Endodermal cell (in vitro differentiated cells): Measurements from ENCODE around the gene GRP. TPM values are rescaled to one million over a fixed set of nuclear protein-coding genes. Genes with fewer than 3 reads are reported as not detected.

ENCODE experiments used
- DNase-seq: peaks from one replicate; pipeline ENCODE4 v3.0.0-alpha.2; 2017
- H3K27ac ChIP-seq: 2 replicates; pipeline ENCODE4 v1.5.1; 2013; ENCODE audit warnings: mild to moderate bottlenecking, low read depth, low read length, moderate library complexity
- H3K27me3 ChIP-seq: 2 replicates; pipeline ENCODE4 v1.6.1; 2013; ENCODE audit warnings: mild to moderate bottlenecking, low read length, moderate library complexity; ENCODE audit not compliant: insufficient read depth, control insufficient read depth, poor library complexity, severe bottlenecking
- H3K36me3 ChIP-seq: 2 replicates; pipeline ENCODE4 v1.7.0; 2013; ENCODE audit warnings: mild to moderate bottlenecking, low read length, moderate library complexity; ENCODE audit not compliant: control insufficient read depth, insufficient read depth
- H3K4me1 ChIP-seq: one replicate; pipeline ENCODE4 v1.7.0; 2013; ENCODE audit warnings: low read length; ENCODE audit not compliant: control insufficient read depth, insufficient read depth
- H3K4me3 ChIP-seq: 2 replicates; pipeline ENCODE4 v1.5.1; 2013; ENCODE audit warnings: mild to moderate bottlenecking, low read length, moderate library complexity
- H3K9ac ChIP-seq: 2 replicates; pipeline ENCODE4 v1.6.1; 2013; ENCODE audit warnings: mild to moderate bottlenecking, low read length, moderate library complexity; ENCODE audit not compliant: poor library complexity, severe bottlenecking; ENCODE audit errors: extremely low read depth
- H3K9me3 ChIP-seq: 2 replicates; pipeline ENCODE4 v1.6.1; 2013; ENCODE audit warnings: mild to moderate bottlenecking, low read length, moderate library complexity; ENCODE audit not compliant: control insufficient read depth
- H3K27ac Mint-ChIP-seq: 2 replicates; pipeline ENCODE4 v1.8.0; 2020; ENCODE audit warnings: mixed read lengths
- H3K27me3 Mint-ChIP-seq: 2 replicates; pipeline ENCODE4 v1.8.0; 2021; ENCODE audit warnings: mild to moderate bottlenecking, mixed read lengths; ENCODE audit not compliant: insufficient read depth
- H3K36me3 Mint-ChIP-seq: 2 replicates; pipeline ENCODE4 v1.8.0; 2020; ENCODE audit warnings: low read depth, mixed read lengths
- H3K4me1 Mint-ChIP-seq: 2 replicates; pipeline ENCODE4 v1.8.0; 2020; ENCODE audit warnings: mixed read lengths
- H3K4me3 Mint-ChIP-seq: 2 replicates; pipeline ENCODE4 v1.8.0; 2020; ENCODE audit warnings: mild to moderate bottlenecking, moderate library complexity, mixed read lengths
- H3K9me3 Mint-ChIP-seq: 2 replicates; pipeline ENCODE4 v1.8.0; 2020; ENCODE audit warnings: mild to moderate bottlenecking, mixed read lengths
- whole genome bisulfite sequencing, 2 experiments: methylation state at CpG; one replicate each; pipeline versions ENCODE4 v1.1.5 to v1.1.7; 2013; ENCODE audit warnings: missing lambda C conversion rate in 2 of 2, mixed read lengths in 1 of 2; ENCODE audit not compliant: insufficient coverage in 1 of 2, insufficient read length in 1 of 2; 5-methylcytosine and 5-hydroxymethylcytosine counted together
- total RNA-seq, 2 donors: library from RNA; stranded (reverse); fragmentation: NEBNext Ultra II Directional in 1 of 2; extraction: Animal tissue kit (Norgen Biotek cat#: 25700) in 1 of 2; gene quantifications; 2 replicates in 1 of 2; 3 replicates in 1 of 2; pipeline ENCODE4 v1.2.1, GENCODE V29; 2021
- TF ChIP-seq, protein P1 (sequence below): fragments of 200-600 bp; sonication (generic); conservative IDR thresholded peaks from 2 replicates; pipeline ENCODE4 v1.5.0; 2021; ENCODE audit warnings: antibody characterized with exemption, mild to moderate bottlenecking

The GRP gene
- total RNA-seq, 2 donors from 2014 or later: 4.4 to 6.5 TPM

DNA sequence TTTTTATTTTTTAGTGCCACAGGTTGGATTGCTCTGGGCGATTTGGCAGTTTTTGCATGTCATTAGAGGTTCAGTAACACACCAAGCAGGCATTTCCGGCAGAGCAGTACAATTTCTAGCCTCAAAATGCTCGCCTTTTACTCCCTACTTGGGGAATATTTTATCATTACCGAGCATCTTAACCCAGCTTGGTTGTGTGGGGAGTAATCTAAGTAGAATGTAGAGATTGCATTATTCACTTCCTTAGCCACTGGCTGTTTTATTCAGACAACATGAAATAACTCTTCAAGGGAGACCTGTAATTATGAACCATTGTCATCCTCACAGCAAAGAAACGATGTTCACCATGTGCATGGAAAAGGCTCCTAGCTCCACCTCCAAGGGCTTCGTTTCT is 13.1 kb downstream of the GRP start:
- H3K9ac ChIP-seq: no peak overlapping the region
- H3K27me3 ChIP-seq: peaks cover 15% of the 10 kb centered on the region
- WGBS, 2 experiments: 89 to 91% methylated on average over 4 to 6 of the region's 6 CpGs
- H3K36me3 ChIP-seq: no peaks in the 10 kb centered on the region
- Mint-ChIP-seq H3K36me3 (no peaks in the 10 kb centered on the region), H3K4me1 (peaks cover 22% of the 10 kb centered on the region), H3K27me3 (peaks cover 42% of the 10 kb centered on the region), H3K4me3 (no peak overlapping the region), H3K9me3 (peaks cover 16% of the 10 kb centered on the region), H3K27ac (no peak overlapping the region)
- TF ChIP-seq, protein P1, sequence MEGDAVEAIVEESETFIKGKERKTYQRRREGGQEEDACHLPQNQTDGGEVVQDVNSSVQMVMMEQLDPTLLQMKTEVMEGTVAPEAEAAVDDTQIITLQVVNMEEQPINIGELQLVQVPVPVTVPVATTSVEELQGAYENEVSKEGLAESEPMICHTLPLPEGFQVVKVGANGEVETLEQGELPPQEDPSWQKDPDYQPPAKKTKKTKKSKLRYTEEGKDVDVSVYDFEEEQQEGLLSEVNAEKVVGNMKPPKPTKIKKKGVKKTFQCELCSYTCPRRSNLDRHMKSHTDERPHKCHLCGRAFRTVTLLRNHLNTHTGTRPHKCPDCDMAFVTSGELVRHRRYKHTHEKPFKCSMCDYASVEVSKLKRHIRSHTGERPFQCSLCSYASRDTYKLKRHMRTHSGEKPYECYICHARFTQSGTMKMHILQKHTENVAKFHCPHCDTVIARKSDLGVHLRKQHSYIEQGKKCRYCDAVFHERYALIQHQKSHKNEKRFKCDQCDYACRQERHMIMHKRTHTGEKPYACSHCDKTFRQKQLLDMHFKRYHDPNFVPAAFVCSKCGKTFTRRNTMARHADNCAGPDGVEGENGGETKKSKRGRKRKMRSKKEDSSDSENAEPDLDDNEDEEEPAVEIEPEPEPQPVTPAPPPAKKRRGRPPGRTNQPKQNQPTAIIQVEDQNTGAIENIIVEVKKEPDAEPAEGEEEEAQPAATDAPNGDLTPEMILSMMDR: no peak
- H3K9me3 ChIP-seq: no peaks in the 10 kb centered on the region
- no peaks in the 10 kb centered on the region for H3K4me1 ChIP-seq
- no peak overlapping the region for H3K27ac ChIP-seq
- H3K4me3 ChIP-seq: no peak overlapping the region
- no peak for DNase-seq

GRCh38 chr18:59238385-59238784 is 18.4 kb downstream of the GRP start:
- H3K36me3 Mint-ChIP-seq: no peaks in the 10 kb centered on the region
- Histone ChIP-seq H3K27me3 (no peaks in the 10 kb centered on the region), H3K27ac (no peak overlapping the region), H3K9ac (no peak overlapping the region), H3K9me3 (peaks cover 9% of the 10 kb centered on the region), H3K36me3 (no peaks in the 10 kb centered on the region), H3K4me1 (no peaks in the 10 kb centered on the region), H3K4me3 (no peak overlapping the region)
- H3K4me3 Mint-ChIP-seq: no peak overlapping the region
- DNase-seq: no peak
- peaks cover 15% of the 10 kb centered on the region for H3K27me3 Mint-ChIP-seq
- no peak overlapping the region for H3K27ac Mint-ChIP-seq
- no peaks in the 10 kb centered on the region for H3K4me1 Mint-ChIP-seq
- TF ChIP-seq, protein P1: no peak
- peaks cover 14% of the 10 kb centered on the region for H3K9me3 Mint-ChIP-seq

GRCh38 chr18:59239642-59240041 is 19.7 kb downstream of the GRP start:
- no peaks in the 10 kb centered on the region for H3K36me3 ChIP-seq
- DNase-seq: no peak
- no peaks in the 10 kb centered on the region for H3K4me1 ChIP-seq
- no peak overlapping the region for H3K9ac ChIP-seq
- 88 to 91% methylated on average over 4 of the region's 4 CpGs for WGBS, 2 experiments
- TF ChIP-seq, protein P1: no peak
- no peak overlapping the region for H3K27ac ChIP-seq
- Mint-ChIP-seq H3K36me3 (no peaks in the 10 kb centered on the region), H3K9me3 (peaks cover 14% of the 10 kb centered on the region), H3K27me3 (peaks cover 15% of the 10 kb centered on the region), H3K4me1 (peaks cover 2% of the 10 kb centered on the region), H3K27ac (no peak overlapping the region), H3K4me3 (no peak overlapping the region)
- H3K27me3 ChIP-seq: no peaks in the 10 kb centered on the region
- H3K9me3 ChIP-seq: peaks cover 9% of the 10 kb centered on the region
- no peak overlapping the region for H3K4me3 ChIP-seq
